ENCODE measurements around the gene PNMA8B.
"Not testable (repeated sequence)": the region's sequence is repeated elsewhere in the genome, so short reads cannot be mapped to it uniquely, and the experiment has no call there.

PNMA8B gene, protein sequence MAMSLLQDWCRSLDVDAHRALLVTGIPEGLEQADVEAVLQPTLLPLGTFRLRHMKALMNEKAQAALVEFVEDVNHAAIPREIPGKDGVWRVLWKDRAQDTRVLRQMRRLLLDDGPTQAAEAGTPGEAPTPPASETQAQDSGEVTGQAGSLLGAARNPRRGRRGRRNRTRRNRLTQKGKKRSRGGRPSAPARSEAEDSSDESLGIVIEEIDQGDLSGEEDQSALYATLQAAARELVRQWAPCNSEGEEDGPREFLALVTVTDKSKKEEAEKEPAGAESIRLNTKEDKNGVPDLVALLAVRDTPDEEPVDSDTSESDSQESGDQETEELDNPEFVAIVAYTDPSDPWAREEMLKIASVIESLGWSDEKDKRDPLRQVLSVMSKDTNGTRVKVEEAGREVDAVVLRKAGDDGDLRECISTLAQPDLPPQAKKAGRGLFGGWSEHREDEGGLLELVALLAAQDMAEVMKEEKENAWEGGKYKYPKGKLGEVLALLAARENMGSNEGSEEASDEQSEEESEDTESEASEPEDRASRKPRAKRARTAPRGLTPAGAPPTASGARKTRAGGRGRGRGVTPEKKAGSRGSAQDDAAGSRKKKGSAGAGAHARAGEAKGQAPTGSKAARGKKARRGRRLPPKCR

GRCh38 chr19:46495786-46496099 is at the start of gene PNMA8B:
Gene PNMA8B, minus strand, starts transcription at chr19:46495867. Its CDS starts 402 bp downstream, at chr19:46495465.
- Histone ChIP-seq H3K4me3 (peak within 1 kb of the TSS in 6 of 7 experiments; percentile 2 to 36 (median 12)), H3K27ac (peak within 1 kb of the TSS in 9 of 21 experiments; percentile 4 to 60 (median 37))

GRCh38 chr19:46544651-46545050 is 49.0 kb upstream of the PNMA8B start:
- no peak overlapping the region for H3K4me3 ChIP-seq
- H3K27ac ChIP-seq: no peak overlapping the region

GRCh38 chr19:46542428-46543230 is 47.0 kb upstream of the PNMA8B start:
- Histone ChIP-seq H3K4me3 (no peak overlapping the region), H3K27ac (no peak overlapping the region)

GRCh38 chr19:46537136-46538097 is 41.8 kb upstream of the PNMA8B start:
- Histone ChIP-seq H3K4me3 (no peak overlapping the region), H3K27ac (no peak overlapping the region)

GRCh38 chr19:46536391-46536790 is 40.7 kb upstream of the PNMA8B start:
- Histone ChIP-seq H3K27ac (no peak overlapping the region), H3K4me3 (no peak overlapping the region)

DNA sequence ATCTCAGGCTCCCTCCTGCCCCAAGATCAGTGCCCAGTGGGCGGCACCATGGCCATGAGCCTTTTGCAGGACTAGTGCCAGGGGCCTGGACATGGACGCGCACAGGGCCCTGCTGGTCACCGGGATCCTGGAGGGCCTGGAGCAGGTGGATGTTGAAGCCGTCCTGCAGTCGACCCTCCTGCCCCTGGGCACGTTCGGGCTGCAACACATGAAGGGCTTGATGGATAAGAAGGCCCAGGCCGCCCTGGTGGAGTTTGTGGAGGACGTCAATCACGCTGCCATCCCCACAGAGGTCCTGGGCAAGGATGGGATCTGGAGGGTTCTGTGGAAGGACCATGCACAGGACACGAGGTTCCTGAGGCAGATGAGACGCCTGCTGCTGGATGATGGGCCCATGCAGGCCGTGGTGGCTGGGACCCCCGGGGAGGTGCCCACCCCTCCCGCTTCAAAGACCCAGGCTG is 38.0 kb upstream of the PNMA8B start:
- Histone ChIP-seq H3K4me3 (no peak overlapping the region), H3K27ac (no peak overlapping the region)

DNA sequence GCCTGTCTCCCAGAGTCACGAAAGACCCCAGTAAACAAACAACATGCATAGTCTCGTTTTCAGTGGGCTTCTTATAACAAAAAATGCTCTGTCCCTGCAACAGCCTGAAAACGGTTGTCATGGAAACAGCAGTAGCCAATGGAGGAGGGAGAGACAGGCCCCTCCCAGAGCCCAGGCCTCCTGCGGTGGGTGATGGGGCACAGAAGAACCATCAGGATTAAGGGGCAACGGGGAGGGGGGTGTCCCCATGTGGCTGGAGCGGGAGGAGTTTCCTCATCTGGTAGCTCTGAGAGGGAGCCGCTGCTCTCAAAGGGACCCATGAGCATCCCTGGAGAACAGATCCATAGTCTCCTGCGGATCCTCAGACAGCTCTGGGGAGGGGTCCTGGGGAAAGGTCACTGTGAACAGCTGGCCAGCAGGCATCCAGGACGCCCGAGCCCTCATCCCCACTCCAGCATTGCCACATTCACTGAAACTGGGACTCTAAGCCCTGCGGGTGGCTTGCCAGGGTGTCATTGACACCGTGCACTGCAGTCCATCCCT is 37.5 kb upstream of the PNMA8B start:
- Histone ChIP-seq H3K4me3 (no peak overlapping the region), H3K27ac (no peak overlapping the region)

GRCh38 chr19:46530636-46531035 is 35.0 kb upstream of the PNMA8B start:
- no peak overlapping the region for H3K27ac ChIP-seq
- no peak overlapping the region for H3K4me3 ChIP-seq

DNA sequence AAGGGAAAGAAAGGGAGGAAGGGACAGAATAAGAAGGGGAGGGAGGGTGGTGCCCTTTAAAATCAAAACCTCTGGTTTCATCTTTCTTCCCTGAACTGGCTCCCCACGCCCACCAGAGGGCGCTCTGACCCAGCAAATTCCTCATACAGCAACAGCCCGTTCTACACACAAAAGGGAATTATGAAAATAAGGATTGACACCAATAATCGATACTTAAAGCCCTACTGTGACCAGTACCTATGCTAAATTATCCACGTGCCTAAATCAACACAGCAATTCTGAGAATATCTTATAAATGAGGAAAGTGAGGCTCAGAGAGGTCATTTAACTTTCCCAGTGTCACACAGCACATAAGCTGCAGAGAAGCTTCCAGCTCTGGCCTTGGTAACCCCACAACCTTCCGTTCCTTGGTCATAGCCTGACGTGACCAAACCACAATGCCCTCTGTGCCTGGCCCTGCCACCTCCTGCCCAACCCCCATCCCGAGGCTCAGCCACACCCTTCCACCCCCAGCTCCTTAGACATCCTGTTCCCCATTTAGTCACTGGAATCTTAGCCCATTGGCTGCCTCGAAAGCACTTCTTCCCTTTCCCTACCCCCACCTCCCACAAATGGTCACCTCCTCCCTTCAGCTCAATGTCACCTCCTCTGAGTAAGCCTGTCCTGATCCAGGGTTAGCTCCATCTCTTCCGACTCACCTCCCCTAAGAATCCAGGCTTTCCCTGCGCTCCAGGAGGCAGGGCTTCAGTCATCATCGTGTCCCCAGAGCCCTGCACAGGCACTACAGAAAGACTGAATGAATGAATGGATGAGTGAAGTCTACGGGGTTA is 34.2 kb upstream of the PNMA8B start:
- Histone ChIP-seq H3K27ac (no peak overlapping the region), H3K4me3 (no peak overlapping the region)

DNA sequence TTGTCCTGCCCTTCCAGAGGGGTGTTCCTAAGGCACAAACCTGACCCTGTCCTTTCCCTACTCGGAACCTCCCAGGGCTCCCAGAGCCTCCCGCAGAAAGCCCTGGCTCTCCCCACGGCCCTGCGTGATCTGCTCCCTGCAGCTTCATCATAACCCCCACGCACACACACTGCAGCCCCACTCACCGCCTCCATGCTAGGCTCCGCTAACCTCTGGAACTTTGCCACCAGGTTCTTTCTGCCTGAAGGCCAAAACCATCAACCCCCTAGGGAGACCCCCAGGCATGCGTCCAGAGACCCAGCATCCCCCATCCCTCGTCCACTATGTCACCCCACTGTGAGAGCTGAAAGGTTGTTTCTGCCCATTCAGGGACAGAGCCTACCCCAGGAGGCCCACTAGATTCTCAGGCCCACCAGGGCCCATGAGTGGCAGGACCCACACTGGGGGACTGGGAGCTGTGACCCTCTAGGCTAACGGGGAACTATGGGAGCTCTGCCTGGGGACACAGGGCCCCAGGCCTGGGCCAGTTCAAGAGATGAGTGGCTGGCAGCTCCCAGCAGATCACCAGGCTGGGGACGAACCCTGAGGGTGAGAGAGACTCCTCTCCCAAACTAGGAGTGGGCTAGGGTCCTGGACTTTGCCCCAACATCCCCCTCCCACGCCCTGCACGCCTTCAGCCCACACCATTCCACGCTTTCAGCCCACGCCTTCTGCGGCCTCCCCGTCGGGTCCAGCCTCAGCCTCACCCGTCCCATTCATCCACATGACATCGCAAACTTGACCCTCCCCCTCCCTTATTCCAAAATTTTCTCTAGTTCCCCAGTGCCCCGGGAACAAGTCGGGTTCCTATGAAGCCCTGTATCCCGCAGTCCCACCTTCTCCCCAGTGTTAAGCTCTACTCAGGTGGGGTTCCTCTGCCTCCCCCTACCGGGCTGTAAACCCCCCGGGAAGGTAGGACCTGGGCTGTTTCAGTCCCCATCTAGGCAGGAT is 33.2 kb upstream of the PNMA8B start:
- no peak overlapping the region for H3K4me3 ChIP-seq
- no peak overlapping the region for H3K27ac ChIP-seq

DNA sequence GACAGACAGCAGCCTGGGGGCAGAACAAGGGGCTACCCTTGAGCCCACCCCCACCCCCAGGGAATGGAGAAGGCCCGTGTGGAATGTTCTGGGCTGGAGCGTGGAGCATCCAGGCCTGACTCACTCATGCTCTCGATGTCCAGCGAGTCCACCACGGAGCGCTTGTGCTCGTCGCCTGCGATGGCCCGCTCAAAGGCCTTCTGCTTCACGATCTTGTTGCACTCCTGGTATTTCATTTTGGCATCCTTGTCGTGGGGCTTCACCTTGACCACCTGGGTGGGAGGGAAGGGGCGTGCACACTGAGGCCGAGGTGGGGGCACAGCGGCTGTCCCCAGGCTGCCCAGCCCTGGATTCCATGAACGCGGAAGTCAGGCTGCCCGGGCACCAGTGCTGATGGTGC is 31.1 kb upstream of the PNMA8B start:
- H3K4me3 ChIP-seq, H3K27ac ChIP-seq: not testable (repeated sequence)

DNA sequence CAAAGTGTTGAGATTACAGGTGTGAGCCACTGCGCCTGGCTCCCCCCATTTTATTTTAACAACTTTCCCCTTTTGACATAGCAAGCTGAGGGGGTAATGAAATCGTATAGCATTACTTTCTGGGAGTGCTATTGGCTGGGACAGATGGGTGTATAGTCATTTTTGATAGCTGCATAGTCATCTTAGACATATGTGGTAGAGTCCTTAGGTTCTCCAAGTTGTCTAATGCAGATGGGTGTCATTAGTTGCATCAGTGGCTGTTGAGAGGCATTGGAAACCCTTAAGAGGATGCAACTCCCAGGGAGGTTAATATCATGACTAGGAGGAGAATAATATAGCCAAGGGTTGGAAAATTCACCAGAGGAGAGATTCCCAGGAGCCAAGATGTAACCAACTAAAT is 28.6 kb upstream of the PNMA8B start:
- H3K4me3 ChIP-seq: no peak overlapping the region
- no peak overlapping the region for H3K27ac ChIP-seq

DNA sequence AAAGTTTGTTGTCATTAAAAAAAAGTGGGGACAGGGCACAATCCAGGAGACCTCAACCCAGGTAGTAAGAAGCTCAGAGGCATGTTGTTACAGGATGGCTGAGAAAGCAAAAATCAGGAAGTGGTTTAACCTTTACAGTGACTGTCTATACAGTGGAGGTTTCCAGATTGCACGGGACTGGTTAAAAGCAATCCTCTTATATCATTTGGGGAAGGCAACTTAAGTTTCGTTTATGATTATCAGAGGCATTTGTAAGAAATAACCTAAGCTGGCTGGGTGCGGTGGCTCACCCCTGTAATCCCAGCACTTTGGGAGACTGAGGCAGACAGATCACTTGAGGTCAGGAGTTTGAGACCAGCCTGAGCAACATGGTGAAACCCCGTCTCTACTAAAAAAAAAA is 27.3 kb upstream of the PNMA8B start:
- H3K27ac ChIP-seq: peak overlapping the region in 5 of 21 experiments; percentile 22 to 83 (median 44)
- H3K4me3 ChIP-seq: not testable (repeated sequence)

- H3K27ac ChIP-seq: peak overlapping the region in 2 of 21 experiments; percentile 47 to 74
- H3K4me3 ChIP-seq: no peak overlapping the region
Observed at GRCh38 chr19:46521241-46521868, 25.7 kb upstream of the PNMA8B start.

DNA sequence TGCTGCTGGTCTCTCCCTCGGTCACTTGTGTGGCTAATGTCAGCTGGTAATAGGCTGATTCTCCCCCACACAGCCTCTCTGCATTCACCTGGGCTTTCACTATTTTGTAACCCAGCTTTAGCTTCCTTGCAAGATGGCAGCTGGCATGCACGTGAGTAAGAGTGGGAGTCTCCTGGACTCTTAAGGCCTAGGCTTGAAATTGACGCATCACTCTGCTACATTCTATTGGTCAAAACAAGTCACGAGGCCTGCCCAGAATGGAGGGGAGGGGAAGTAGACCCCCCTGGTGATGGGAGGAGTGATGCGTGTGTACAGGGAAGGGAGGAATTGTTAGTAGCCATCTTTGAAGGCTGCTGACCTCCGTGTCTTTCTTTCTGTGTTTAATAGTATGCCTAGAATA is 24.9 kb upstream of the PNMA8B start:
- H3K27ac ChIP-seq: peak overlapping the region in 4 of 21 experiments; percentile 14 to 50 (median 37)
- no peak overlapping the region for H3K4me3 ChIP-seq

DNA sequence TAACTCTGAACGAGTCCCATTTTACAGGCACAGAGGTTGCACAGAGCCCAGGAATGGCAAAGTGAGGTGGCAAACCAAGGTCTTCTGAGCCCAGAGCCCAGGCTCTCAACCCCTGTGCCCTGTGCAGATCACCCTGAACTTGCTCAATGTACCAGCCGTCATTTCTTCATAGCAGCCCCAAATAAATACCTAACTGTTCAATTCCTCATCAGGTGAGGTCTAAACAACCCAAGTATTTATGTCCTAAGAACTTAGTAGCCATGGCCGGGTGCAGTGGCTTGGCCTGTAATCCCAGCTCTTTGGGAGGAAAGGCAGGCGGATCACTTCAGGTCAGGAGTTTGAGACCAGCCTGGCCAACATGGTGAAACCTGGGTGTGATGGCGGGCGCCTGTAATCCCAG is 21.8 kb upstream of the PNMA8B start:
- Histone ChIP-seq H3K4me3 (no peak overlapping the region), H3K27ac (no peak overlapping the region)
